NT2/D1 (cell line): Measurements from ENCODE around the gene TNRC6C.

Source experiments
- YY1 ChIP-seq: IDR thresholded peaks from 2 replicates; pipeline ENCODE4 v1.6.1; 2011; ENCODE audit not compliant: insufficient read length, insufficient read depth
- ZNF274 ChIP-seq: IDR thresholded peaks from 2 replicates; pipeline ENCODE4 v1.6.1; 2011; ENCODE audit warnings: mild to moderate bottlenecking, low read depth, low read length

DNA sequence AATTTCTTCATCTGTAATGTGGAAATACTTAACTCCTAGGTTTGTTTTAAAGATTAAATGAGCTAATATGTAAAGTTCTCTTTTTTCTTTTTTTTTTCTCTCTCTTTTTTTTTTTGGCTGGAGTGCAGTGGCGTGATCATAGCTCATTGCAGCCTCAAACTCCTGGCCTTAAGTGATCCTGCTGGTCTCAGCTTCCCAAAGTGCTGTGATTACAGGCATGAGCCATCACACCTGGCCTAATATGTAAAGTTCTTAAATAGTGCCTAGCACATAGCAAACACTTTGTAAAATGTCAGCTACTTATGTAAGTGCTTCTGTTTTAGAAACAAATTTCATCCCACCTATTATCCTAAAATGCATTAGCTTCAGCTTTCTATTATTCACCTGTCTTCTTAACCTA lies 130.0 kb downstream of the TNRC6C start:
- no peak for TF ChIP-seq YY1
- no peak for TF ChIP-seq ZNF274
